ENCODE results near the gene RBM33.

DNA sequence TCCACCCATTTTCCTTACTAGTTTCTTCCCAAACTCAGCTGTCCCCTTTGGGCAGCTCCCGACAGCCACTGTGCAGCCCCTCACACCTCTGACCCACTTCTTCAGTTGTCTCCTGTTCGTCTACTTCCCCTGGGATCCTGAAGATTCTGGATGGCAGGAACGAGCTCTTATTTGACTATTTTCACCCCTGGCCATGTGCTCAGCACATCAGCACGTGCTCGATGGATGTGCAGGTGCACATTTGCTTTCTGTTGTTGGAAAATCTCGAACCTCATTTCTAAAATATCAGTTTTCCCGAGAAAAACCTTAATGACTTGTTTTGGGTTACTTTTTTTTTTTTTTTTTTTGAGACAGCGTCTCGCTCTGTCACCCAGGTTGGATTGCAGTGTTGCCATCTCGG, 31.8 kb upstream of the RBM33 start:
- TF ChIP-seq POLR2A (IDR thresholded peaks at IDR 0.05; ENCODE audit: low read length) = no peak
- TF ChIP-seq GATA1 (IDR thresholded peaks at IDR 0.05; ENCODE audit: low read depth, low read length) = no peak
